ENCODE results near the gene EXOC3.
A peak's percentile ranks its signal among the peaks of the same experiment; 100 is the strongest.
"Not testable (repeated sequence)": the region's sequence is repeated elsewhere in the genome, so short reads cannot be mapped to it uniquely, and the experiment has no call there.

Gene EXOC3

GRCh38 chr5:410911-411517 lies 32.0 kb upstream of the EXOC3 start:
- no peak for DNase-seq (ENCODE audit: low read depth, low spot score)
- in situ Hi-C loops (cut with HindIII; ENCODE audit: low sequenced_read_pairs), result no loop called here
- no peak overlapping the region for H3K4me3 ChIP-seq (ENCODE audit: low read depth, low read length)
- no peak for TF ChIP-seq CTCF (IDR thresholded peaks at IDR 0.05; ENCODE audit: low read depth, low read length)

- no peak overlapping the region for H3K4me3 ChIP-seq (ENCODE audit: low read depth, low read length)
- no peak for DNase-seq (ENCODE audit: low read depth, low spot score)
- in situ Hi-C loops (cut with HindIII; ENCODE audit: low sequenced_read_pairs), result no loop called here
- TF ChIP-seq CTCF (IDR thresholded peaks at IDR 0.05; ENCODE audit: low read depth, low read length), result no peak
These were observed 31.2 kb upstream of the EXOC3 start for GRCh38 chr5:411728-412127.

- DNase-seq (ENCODE audit: low read depth, low spot score); in situ Hi-C loops (cut with HindIII; ENCODE audit: low sequenced_read_pairs); H3K4me3 ChIP-seq (ENCODE audit: low read depth, low read length): not testable (repeated sequence)
These were observed 27.7 kb upstream of the EXOC3 start for GRCh38 chr5:414991-415927.

GRCh38 chr5:415928-416635 lies 26.9 kb upstream of the EXOC3 start:
- no peak for TF ChIP-seq CTCF (IDR thresholded peaks at IDR 0.05; ENCODE audit: low read depth, low read length)
- in situ Hi-C loops (cut with HindIII; ENCODE audit: low sequenced_read_pairs), result no loop called here
- H3K4me3 ChIP-seq (ENCODE audit: low read depth, low read length), result no peak overlapping the region
- DNase-seq (ENCODE audit: low read depth, low spot score), result no peak

GRCh38 chr5:416636-416960 lies 26.4 kb upstream of the EXOC3 start:
- no peak overlapping the region for H3K4me3 ChIP-seq (ENCODE audit: low read depth, low read length)
- no peak for DNase-seq (ENCODE audit: low read depth, low spot score)
- in situ Hi-C loops (cut with HindIII; ENCODE audit: low sequenced_read_pairs), result no loop called here
- no peak for TF ChIP-seq CTCF (IDR thresholded peaks at IDR 0.05; ENCODE audit: low read depth, low read length)

GRCh38 chr5:417301-418161 lies 25.4 kb upstream of the EXOC3 start:
- TF ChIP-seq CTCF (IDR thresholded peaks at IDR 0.05; ENCODE audit: low read depth, low read length), result no peak
- in situ Hi-C loops (cut with HindIII; ENCODE audit: low sequenced_read_pairs), result no loop called here
- H3K4me3 ChIP-seq (ENCODE audit: low read depth, low read length), result no peak overlapping the region
- DNase-seq (ENCODE audit: low read depth, low spot score), result peak; percentile 19

Measured in astrocyte of the spinal cord (primary cell).